H1 (cell line): ENCODE data around the gene VASN. TPM values are rescaled to one million over a fixed set of nuclear protein-coding genes. Genes with fewer than 3 reads are reported as not detected.

Experiments
- BCL11A ChIP-seq, 2 experiments: IDR thresholded peaks; one replicate each; pipeline ENCODE4 v1.6.1; 2011; ENCODE audit warnings: low read depth in 2 of 2, low read length in 2 of 2, mild to moderate bottlenecking in 2 of 2
- CHD2 ChIP-seq: IDR thresholded peaks from 2 replicates; pipeline ENCODE4 v1.6.1; 2012; ENCODE audit warnings: low read length, improper control_type of control experiment
- FOSL1 ChIP-seq: IDR thresholded peaks from 2 replicates; pipeline ENCODE4 v1.6.1; 2011; ENCODE audit warnings: mild to moderate bottlenecking, low read depth, low read length, moderate library complexity; ENCODE audit not compliant: insufficient read depth
- GABPA ChIP-seq: IDR thresholded peaks from 2 replicates; pipeline ENCODE4 v1.6.1; 2011; ENCODE audit warnings: mild to moderate bottlenecking, low read length, moderate library complexity, borderline replicate concordance; ENCODE audit not compliant: insufficient read depth
- GTF2F1 ChIP-seq: IDR thresholded peaks from 2 replicates; pipeline ENCODE4 v1.6.1; 2012; ENCODE audit warnings: low read depth, low read length, improper control_type of control experiment, borderline replicate concordance
- KDM1A ChIP-seq: fragments of 200-600, 300-600 bp; sonication (generic); IDR thresholded peaks from 2 replicates; pipeline ENCODE4 v1.7.1; 2016; ENCODE audit warnings: mild to moderate bottlenecking, low read length, borderline replicate concordance
- POLR2AphosphoS5 ChIP-seq: IDR thresholded peaks from 2 replicates; pipeline ENCODE4 v1.6.1; 2011; ENCODE audit warnings: low read depth, low read length
- RBBP5 ChIP-seq: IDR thresholded peaks from 2 replicates; pipeline ENCODE4 v1.7.1; 2012; ENCODE audit warnings: low read depth, mild to moderate bottlenecking, inconsistent platforms, low read length, moderate library complexity, borderline replicate concordance
- RXRA ChIP-seq: IDR thresholded peaks from 2 replicates; pipeline ENCODE4 v1.6.1; 2011; ENCODE audit warnings: low read depth, mild to moderate bottlenecking, low read length, moderate library complexity; ENCODE audit not compliant: insufficient read depth
- SIN3A ChIP-seq, 2 experiments: IDR thresholded peaks in 1 of 2; conservative IDR thresholded peaks in 1 of 2; 2 replicates each; pipeline ENCODE4 v1.6.1; 2011 to 2012; ENCODE audit warnings: low read length in 2 of 2, improper control_type of control experiment in 1 of 2, low read depth in 1 of 2, mild to moderate bottlenecking in 1 of 2
- SIRT6 ChIP-seq: IDR thresholded peaks from one replicate; pipeline ENCODE4 v1.7.1; 2012; ENCODE audit warnings: low read length, inconsistent platforms
- SIX5 ChIP-seq: IDR thresholded peaks from 2 replicates; pipeline ENCODE4 v1.6.1; 2011; ENCODE audit warnings: mild to moderate bottlenecking, low read depth, low read length
- SP2 ChIP-seq: IDR thresholded peaks from 2 replicates; pipeline ENCODE4 v1.6.1; 2012; ENCODE audit warnings: mild to moderate bottlenecking, low read length, inconsistent platforms
- SUZ12 ChIP-seq: fragments of 200-600 bp; sonication (generic); IDR thresholded peaks from 2 replicates; pipeline ENCODE4 v1.6.1; 2012; ENCODE audit warnings: mild to moderate bottlenecking, inconsistent platforms, low read length, moderate library complexity, mixed read lengths
- TEAD4 ChIP-seq: IDR thresholded peaks from 2 replicates; pipeline ENCODE4 v1.6.1; 2012; ENCODE audit warnings: low read depth, low read length, inconsistent platforms, mixed read lengths
- polyA plus RNA-seq, 7 experiments: library from polyadenylated mRNA; depleted of rRNA in 3 of 7; stranded (reverse) in 5 of 7; unstranded in 2 of 7; fragments of >200 nt in 5 of 7; fragments of 200-250 nt in 2 of 7; gene quantifications; 1 replicate in 5 of 7; 2 replicates in 1 of 7; 4 replicates in 1 of 7; pipeline versions ENCODE4 v1.2.1 to v1.2.3, GENCODE V29; 2011 to 2013; ENCODE audit warnings: missing spikeins in 2 of 7, mixed read lengths in 2 of 7
- total RNA-seq: library from RNA; stranded (reverse); fragmentation: NEBNext Ultra II Directional; extraction: Animal tissue kit (Norgen Biotek cat#: 25700); gene quantifications from 2 replicates; pipeline ENCODE4 v1.2.1, GENCODE V29; 2021
- TF ChIP-seq, protein P1 (sequence below): IDR thresholded peaks from 2 replicates; pipeline ENCODE4 v1.6.1; 2012; ENCODE audit warnings: inconsistent platforms
- TF ChIP-seq, protein P2 (sequence below), 3 experiments: IDR thresholded peaks; 1 replicate in 2 of 3; 2 replicates in 1 of 3; pipeline versions ENCODE4 v1.5.1 to v1.6.1; 2011; ENCODE audit warnings: low read length in 3 of 3, mild to moderate bottlenecking in 3 of 3, inconsistent platforms in 2 of 3, low read depth in 1 of 3, moderate library complexity in 1 of 3; ENCODE audit not compliant: insufficient read depth in 1 of 3; ENCODE audit errors: control extremely low read depth in 1 of 3

The VASN gene
- total and polyA plus RNA-seq, 2 of the 8 experiments (the other 6 are each of a cell fraction or from before 2014, with no cell fraction given): 9.6 to 11.3 TPM

DNA sequence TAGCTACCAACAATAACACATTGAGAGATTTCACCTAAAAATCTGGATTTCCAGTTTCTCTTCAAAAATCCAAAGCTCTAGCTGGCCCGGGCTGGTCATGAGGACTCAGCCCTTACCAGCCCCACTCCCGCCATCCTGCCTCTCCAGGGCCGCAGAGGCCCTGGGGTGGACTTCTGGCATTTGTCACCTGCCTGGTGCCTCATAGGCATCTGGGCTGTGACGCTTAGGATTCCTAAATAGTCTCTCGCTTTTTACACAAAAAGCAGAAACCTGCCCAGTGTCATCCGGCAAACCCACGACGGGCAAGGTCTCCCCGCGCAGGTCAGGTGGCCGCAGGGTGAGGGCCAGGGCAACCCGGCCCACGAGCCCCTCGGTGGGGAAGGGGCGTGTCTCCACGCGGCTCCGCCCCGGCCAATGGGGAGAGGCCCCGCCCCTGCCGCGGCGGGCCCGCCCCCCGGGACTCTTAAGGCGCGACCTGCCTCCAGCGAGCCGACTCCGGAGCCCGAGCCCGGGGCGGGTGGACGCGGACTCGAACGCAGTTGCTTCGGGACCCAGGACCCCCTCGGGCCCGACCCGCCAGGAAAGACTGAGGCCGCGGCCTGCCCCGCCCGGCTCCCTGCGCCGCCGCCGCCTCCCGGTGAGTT is at the start of gene VASN (continued):
- TF ChIP-seq KDM1A (no peak), SIRT6 (no peak), SIX5 (no peak), POLR2AphosphoS5 (peak; percentile 82), TEAD4 (no peak), RBBP5 (no peak), CHD2 (no peak), GTF2F1 (no peak), GABPA (no peak), SP2 (no peak), FOSL1 (no peak), SIN3A (conservative IDR thresholded peaks at IDR 0.05 in 1 of 2, IDR thresholded peaks at IDR 0.05 in 1 of 2; ENCODE audit: low read depth in 1 of 2, low read length in 2 of 2) (no peak; a peak in 1 of 4 replicates), SUZ12 (no peak), RXRA (no peak), BCL11A (IDR thresholded peaks at IDR 0.05; ENCODE audit: low read depth in 2 of 2, low read length in 2 of 2) (no peak)
- TF ChIP-seq, protein P1, sequence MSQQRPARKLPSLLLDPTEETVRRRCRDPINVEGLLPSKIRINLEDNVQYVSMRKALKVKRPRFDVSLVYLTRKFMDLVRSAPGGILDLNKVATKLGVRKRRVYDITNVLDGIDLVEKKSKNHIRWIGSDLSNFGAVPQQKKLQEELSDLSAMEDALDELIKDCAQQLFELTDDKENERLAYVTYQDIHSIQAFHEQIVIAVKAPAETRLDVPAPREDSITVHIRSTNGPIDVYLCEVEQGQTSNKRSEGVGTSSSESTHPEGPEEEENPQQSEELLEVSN: 0 out of 2 replicates have a peak, but pooled peaks have one; percentile 14
- TF ChIP-seq, protein P2, sequence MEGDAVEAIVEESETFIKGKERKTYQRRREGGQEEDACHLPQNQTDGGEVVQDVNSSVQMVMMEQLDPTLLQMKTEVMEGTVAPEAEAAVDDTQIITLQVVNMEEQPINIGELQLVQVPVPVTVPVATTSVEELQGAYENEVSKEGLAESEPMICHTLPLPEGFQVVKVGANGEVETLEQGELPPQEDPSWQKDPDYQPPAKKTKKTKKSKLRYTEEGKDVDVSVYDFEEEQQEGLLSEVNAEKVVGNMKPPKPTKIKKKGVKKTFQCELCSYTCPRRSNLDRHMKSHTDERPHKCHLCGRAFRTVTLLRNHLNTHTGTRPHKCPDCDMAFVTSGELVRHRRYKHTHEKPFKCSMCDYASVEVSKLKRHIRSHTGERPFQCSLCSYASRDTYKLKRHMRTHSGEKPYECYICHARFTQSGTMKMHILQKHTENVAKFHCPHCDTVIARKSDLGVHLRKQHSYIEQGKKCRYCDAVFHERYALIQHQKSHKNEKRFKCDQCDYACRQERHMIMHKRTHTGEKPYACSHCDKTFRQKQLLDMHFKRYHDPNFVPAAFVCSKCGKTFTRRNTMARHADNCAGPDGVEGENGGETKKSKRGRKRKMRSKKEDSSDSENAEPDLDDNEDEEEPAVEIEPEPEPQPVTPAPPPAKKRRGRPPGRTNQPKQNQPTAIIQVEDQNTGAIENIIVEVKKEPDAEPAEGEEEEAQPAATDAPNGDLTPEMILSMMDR (IDR thresholded peaks at IDR 0.05; ENCODE audit: control extremely low read depth in 1 of 3, insufficient read depth in 1 of 3, low read depth in 1 of 3, low read length in 3 of 3): no peak
